ENCODE data around the gene DNAJC2.
"Not testable (repeated sequence)": the region's sequence is repeated elsewhere in the genome, so short reads cannot be mapped to it uniquely, and the experiment has no call there.

DNAJC2 gene

GRCh38 chr7:103338864-103339263, 5.7 kb downstream of the DNAJC2 start:
- DNase-seq = no peak

GRCh38 chr7:103336761-103337160, 7.8 kb downstream of the DNAJC2 start:
- DNase-seq = no peak

GRCh38 chr7:103325744-103326143, 18.8 kb downstream of the DNAJC2 start:
- no peak for DNase-seq

GRCh38 chr7:103317009-103317408, 27.6 kb downstream of the DNAJC2 start:
- DNase-seq = no peak

GRCh38 chr7:103316380-103316941, 28.1 kb downstream of the DNAJC2 start:
- no peak for DNase-seq

GRCh38 chr7:103314852-103315251, 29.7 kb downstream of the DNAJC2 start:
- no peak for DNase-seq

- no peak for DNase-seq
Measured at GRCh38 chr7:103307503-103308231, 36.9 kb downstream of the DNAJC2 start.

- DNase-seq = no peak
Measured at GRCh38 chr7:103301441-103301840, 43.1 kb downstream of the DNAJC2 start.

- no peak for DNase-seq
Measured at GRCh38 chr7:103299660-103300059, 44.9 kb downstream of the DNAJC2 start.

GRCh38 chr7:103297837-103298179, 46.8 kb downstream of the DNAJC2 start:
- no peak for DNase-seq

GRCh38 chr7:103296901-103297836, 47.4 kb downstream of the DNAJC2 start, which contains the start of gene PMPCB:
Gene PMPCB, plus strand, starts transcription at chr7:103297435. Its CDS starts 25 bp downstream, at chr7:103297460.
- peak; percentile 84 for DNase-seq

GRCh38 chr7:103293526-103293925, 51.0 kb downstream of the DNAJC2 start:
- no peak for DNase-seq

- no peak for DNase-seq
Measured at GRCh38 chr7:103292122-103292521, 52.4 kb downstream of the DNAJC2 start.

- not testable (repeated sequence) for DNase-seq
Measured at GRCh38 chr7:103282802-103283427, 61.7 kb downstream of the DNAJC2 start.

- DNase-seq = peak; percentile 69
Measured at GRCh38 chr7:103280803-103281155, 63.8 kb downstream of the DNAJC2 start.

- peak; percentile 69 for DNase-seq
Measured at GRCh38 chr7:103279963-103280802, 64.4 kb downstream of the DNAJC2 start.

- peak; percentile 44 for DNase-seq
Measured at GRCh38 chr7:103279636-103279962, 65.0 kb downstream of the DNAJC2 start.

GRCh38 chr7:103278195-103278594, 66.4 kb downstream of the DNAJC2 start:
- DNase-seq = not testable (repeated sequence)

GRCh38 chr7:103274867-103275266, 69.7 kb downstream of the DNAJC2 start:
- not testable (repeated sequence) for DNase-seq

GRCh38 chr7:103273374-103273773, 71.2 kb downstream of the DNAJC2 start:
- not testable (repeated sequence) for DNase-seq

- not testable (repeated sequence) for DNase-seq
Measured at GRCh38 chr7:103266229-103266628, 78.3 kb downstream of the DNAJC2 start.

GRCh38 chr7:103264054-103264453, 80.5 kb downstream of the DNAJC2 start:
- DNase-seq = not testable (repeated sequence)
